ENCODE data around the gene FUZ. TPM values are rescaled to one million over a fixed set of nuclear protein-coding genes. Genes with fewer than 3 reads are reported as not detected.

The FUZ gene, protein sequence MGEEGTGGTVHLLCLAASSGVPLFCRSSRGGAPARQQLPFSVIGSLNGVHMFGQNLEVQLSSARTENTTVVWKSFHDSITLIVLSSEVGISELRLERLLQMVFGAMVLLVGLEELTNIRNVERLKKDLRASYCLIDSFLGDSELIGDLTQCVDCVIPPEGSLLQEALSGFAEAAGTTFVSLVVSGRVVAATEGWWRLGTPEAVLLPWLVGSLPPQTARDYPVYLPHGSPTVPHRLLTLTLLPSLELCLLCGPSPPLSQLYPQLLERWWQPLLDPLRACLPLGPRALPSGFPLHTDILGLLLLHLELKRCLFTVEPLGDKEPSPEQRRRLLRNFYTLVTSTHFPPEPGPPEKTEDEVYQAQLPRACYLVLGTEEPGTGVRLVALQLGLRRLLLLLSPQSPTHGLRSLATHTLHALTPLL
- total RNA-seq: 12.3 and 24.7 TPM in 2 replicates

GRCh38 chr19:49812997-49813861, at the start of gene FUZ:
Gene FUZ, minus strand, starts transcription at chr19:49813292. Its CDS starts 186 bp downstream, at chr19:49813106.

DNA sequence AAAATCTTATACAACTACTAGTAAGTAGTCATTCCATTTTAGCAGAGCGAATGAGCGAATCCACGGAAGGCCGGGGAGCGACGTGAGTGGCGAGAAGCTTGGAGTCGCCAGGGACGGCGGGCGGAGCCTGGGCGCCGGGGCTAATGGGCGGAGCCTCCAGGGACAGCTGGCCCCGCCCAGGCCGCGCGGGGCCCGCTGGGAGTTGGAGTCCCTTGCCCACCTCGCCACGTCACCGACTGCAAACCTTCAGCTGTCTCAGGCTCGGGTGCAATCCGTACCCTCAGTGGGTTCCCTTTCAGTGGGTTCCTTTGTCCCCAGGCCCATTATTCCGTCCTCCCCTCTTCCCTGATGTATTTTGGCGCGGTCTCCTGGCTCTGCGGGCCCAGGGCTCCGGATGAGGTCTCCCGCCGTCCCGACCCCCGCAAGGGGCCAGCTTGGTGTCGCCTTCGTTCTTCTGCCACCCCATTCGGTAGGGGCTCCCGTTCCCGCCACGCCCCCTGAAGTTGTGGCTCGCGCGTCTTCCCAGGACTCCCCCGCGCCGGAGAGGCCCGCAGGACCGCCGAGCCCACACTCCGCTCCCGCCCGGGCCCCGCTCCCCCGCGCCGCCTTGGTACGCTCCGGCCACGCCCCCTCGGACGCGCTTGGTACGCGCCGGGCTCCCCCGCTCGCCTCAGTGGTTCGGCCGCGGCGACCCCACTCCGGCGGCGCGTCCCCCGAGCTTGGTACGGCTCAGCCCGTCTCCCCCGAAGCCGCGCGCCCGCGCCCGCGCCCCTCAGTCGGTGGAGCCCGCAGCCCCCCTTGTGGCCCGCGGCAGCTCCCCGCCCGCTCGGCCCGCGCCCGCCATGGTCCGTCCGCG, 37.6 kb upstream of the FUZ start, which contains the start of gene PTOV1:
TSS of gene PTOV1 (plus strand) at position 673 of the 856 bp plus-strand sequence.

DNA sequence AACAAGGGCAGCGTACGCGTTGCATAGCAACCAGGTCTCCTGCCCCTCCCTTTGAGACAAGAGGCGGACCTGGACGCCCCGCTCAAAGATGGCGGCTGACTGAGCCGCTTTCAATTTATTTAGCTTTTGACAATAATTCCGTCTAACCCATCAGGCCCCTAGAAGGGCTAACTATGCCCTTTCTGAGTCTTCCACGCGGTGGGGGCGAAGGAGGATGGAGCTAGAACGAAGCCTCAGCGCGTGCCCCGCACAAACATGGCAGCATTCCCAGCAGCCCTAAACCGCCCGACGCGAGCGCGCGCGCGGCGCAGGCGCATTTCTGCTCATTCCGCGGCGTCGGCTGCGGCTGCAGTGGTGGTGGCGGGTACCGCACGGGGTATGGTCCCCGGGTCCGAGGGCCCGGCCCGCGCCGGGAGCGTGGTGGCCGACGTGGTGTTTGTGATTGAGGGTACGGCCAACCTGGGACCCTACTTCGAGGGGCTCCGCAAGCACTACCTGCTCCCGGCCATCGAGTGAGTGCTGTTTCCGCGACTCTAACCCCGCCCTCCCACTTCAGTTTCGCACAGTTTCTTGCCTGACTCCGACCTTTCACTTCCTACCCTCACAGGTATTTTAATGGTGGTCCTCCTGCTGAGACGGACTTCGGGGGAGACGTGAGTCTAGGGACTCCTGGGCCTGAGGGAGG, 5.0 kb upstream of the FUZ start, which contains the start of gene MED25:
TSS of gene MED25 (plus strand) at position 326 of the 685 bp plus-strand sequence. CDS start at position 379, 53 bp downstream.

DNA sequence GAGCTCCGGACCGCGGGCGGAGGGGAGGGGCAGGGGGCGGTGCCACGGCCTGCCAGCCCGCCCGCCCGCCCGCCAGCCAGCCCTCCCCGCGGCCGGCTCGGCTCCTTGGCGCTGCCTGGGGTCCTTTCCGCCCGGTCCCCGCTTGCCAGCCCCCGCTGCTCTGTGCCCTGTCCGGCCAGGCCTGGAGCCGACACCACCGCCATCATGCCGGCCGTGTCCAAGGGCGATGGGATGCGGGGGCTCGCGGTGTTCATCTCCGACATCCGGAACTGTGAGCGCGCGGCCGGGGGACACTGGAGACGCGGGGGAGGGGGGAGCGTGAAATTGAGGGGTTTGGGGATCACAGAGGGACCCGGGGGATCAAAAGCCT, 46.2 kb downstream of the FUZ start, which contains the start of gene AP2A1:
TSS of gene AP2A1 (plus strand) at position 72 of the 370 bp plus-strand sequence. CDS start at position 205, 133 bp downstream.

DNA sequence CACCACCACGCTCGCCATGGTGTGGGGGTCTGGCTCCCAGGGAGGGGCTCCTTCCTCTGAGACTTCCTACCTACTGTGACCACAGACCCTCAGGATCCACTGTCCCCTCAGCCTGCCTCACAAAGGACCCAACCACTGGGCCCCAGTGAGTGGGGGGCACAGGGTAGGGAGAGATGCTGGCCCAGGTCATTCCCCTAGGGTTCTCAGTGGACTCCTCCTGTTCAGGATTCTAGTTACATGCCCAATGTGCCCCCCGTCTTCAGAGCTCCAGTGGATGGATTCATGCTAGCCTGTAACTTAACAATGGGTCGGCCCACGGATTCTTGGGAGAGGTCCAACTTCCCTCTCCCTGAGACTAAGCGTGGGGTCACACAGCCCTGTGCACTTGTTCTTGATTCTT, 49.9 kb downstream of the FUZ start, which contains the start of gene TSKS:
TSS of gene TSKS (minus strand) at position 77 of the 400 bp plus-strand sequence. CDS start at position 18, 59 bp downstream.

Other genes with a start within 250 kb of the FUZ start
- 63.1 and 64.5 TPM in 2 replicates for gene NOSIP, start 232.7 kb downstream of the FUZ start, total RNA-seq
- gene PRRG2, start 232.0 kb downstream of the FUZ start, total RNA-seq: 0.09 TPM in 1 of 2 replicates, not detected in the other
- gene PRR12, start 222.1 kb downstream of the FUZ start, total RNA-seq: 6.9 and 8.0 TPM in 2 replicates
- 93.1 and 141 TPM in 2 replicates for gene RRAS, start 173.1 kb downstream of the FUZ start, total RNA-seq
- gene SCAF1, start 171.1 kb downstream of the FUZ start, total RNA-seq: 31.8 and 47.6 TPM in 2 replicates
- 33.0 and 39.3 TPM in 2 replicates for gene IRF3, start 147.4 kb downstream of the FUZ start, total RNA-seq
- gene BCL2L12, start 147.4 kb downstream of the FUZ start, total RNA-seq: 4.9 and 19.4 TPM in 2 replicates
- gene PRMT1, start 136.0 kb downstream of the FUZ start, total RNA-seq: 165 and 173 TPM in 2 replicates
- 0.12 and 0.26 TPM in 2 replicates for gene ADM5, start 123.7 kb downstream of the FUZ start, total RNA-seq
- 11.0 and 14.8 TPM in 2 replicates for gene CPT1C, start 122.2 kb downstream of the FUZ start, total RNA-seq
- gene TSKS, start 50.0 kb downstream of the FUZ start, total RNA-seq: 0.47 and 3.6 TPM in 2 replicates
- gene AP2A1, start 46.3 kb downstream of the FUZ start, total RNA-seq: 174 and 177 TPM in 2 replicates
- gene MED25, start 5.0 kb upstream of the FUZ start, total RNA-seq: 22.5 and 23.3 TPM in 2 replicates
- 93.7 and 94.1 TPM in 2 replicates for gene PTOV1, start 37.9 kb upstream of the FUZ start, total RNA-seq
- 25.6 and 31.2 TPM in 2 replicates for gene PNKP, start 54.3 kb upstream of the FUZ start, total RNA-seq
- 39.9 and 47.8 TPM in 2 replicates for gene AKT1S1, start 64.1 kb upstream of the FUZ start, total RNA-seq
- 30.7 and 32.6 TPM in 2 replicates for gene TBC1D17, start 64.4 kb upstream of the FUZ start, total RNA-seq
- not detected in 2 replicates for gene IL4I1, start 83.6 kb upstream of the FUZ start, total RNA-seq
- 24.9 and 117 TPM in 2 replicates for gene ATF5, start 115.9 kb upstream of the FUZ start, total RNA-seq
- 21.2 and 29.9 TPM in 2 replicates for gene NUP62, start 116.2 kb upstream of the FUZ start, total RNA-seq
- gene SIGLEC11, start 147.9 kb upstream of the FUZ start, total RNA-seq: not detected in 2 replicates
- gene VRK3, start 212.1 kb upstream of the FUZ start, total RNA-seq: 17.5 and 31.6 TPM in 2 replicates
- gene ZNF473, start 212.7 kb upstream of the FUZ start, total RNA-seq: 4.9 and 5.7 TPM in 2 replicates